ENCODE measurements around the gene NABP2.

DNA sequence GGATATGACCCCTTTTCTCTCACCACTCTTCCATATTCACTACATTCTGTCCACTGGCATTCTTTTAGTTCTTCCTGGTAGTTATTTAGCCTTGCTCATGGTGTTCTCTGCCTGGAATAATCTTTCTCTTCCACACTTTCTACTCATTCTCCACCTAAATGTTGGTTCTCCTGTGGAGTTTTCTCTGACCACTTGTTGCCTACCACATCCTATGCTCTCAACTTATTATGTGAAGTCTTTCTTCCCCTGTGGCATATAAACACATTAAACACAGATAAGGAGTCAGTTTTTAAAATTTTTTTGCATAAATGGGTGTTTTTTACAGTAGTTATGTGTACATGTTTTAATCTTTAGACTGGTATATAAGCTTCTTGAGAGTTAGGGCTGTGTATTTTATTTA is 31.6 kb upstream of the NABP2 start:
- TF ChIP-seq CTCF (conservative IDR thresholded peaks at IDR 0.05 in 1 of 2, IDR thresholded peaks at IDR 0.05 in 1 of 2; ENCODE audit: low read depth in 1 of 2, low read length in 2 of 2) (no peak), EZH2 (IDR thresholded peaks at IDR 0.05; ENCODE audit: low read length, missing control alignments) (no peak)
